Mesendoderm (in vitro differentiated cells): ENCODE data around the gene ADAM29.

ENCODE experiments used
- DNase-seq: peaks from one replicate; pipeline ENCODE4 v3.0.0; 2013
- H2AK5ac ChIP-seq: 2 replicates; pipeline ENCODE4 v1.6.1; 2013; ENCODE audit warnings: low read length, inconsistent platforms
- H2BK120ac ChIP-seq: 2 replicates; pipeline ENCODE4 v1.6.1; 2013; ENCODE audit warnings: low read depth, mild to moderate bottlenecking, low read length, moderate library complexity, mixed read lengths
- H2BK15ac ChIP-seq: replicated peaks from 2 replicates; pipeline ENCODE4 v1.6.1; 2013; ENCODE audit warnings: low read depth, mild to moderate bottlenecking, moderate library complexity
- H2BK5ac ChIP-seq: 2 replicates; pipeline ENCODE4 v1.6.1; 2013; ENCODE audit warnings: low read length, inconsistent platforms
- H3K18ac ChIP-seq: 2 replicates; pipeline ENCODE4 v1.6.1; 2013; ENCODE audit warnings: mild to moderate bottlenecking, low read length, mixed read lengths
- H3K23ac ChIP-seq: one replicate; pipeline ENCODE4 v1.6.1; 2013; ENCODE audit warnings: low read length
- H3K27ac ChIP-seq: 2 replicates; pipeline ENCODE4 v1.5.1; 2013; ENCODE audit warnings: low read depth, mild to moderate bottlenecking, inconsistent platforms, low read length, moderate library complexity
- H3K27me3 ChIP-seq: 2 replicates; pipeline ENCODE4 v1.6.1; 2013; ENCODE audit warnings: low read length, control low read depth, mild to moderate bottlenecking, inconsistent platforms; ENCODE audit not compliant: insufficient read depth, poor library complexity
- H3K36me3 ChIP-seq: 2 replicates; pipeline ENCODE4 v1.6.1; 2013; ENCODE audit warnings: low read length, inconsistent platforms; ENCODE audit not compliant: control insufficient read depth, insufficient read depth
- H3K4ac ChIP-seq: one replicate; pipeline ENCODE4 v1.6.1; 2013; ENCODE audit warnings: low read depth, mild to moderate bottlenecking, low read length, moderate library complexity
- H3K4me1 ChIP-seq: 2 replicates; pipeline ENCODE4 v1.6.1; 2013; ENCODE audit warnings: low read depth, low read length, inconsistent platforms; ENCODE audit not compliant: control insufficient read depth
- H3K4me2 ChIP-seq: 2 replicates; pipeline ENCODE4 v1.6.1; 2013; ENCODE audit warnings: low read length
- H3K4me3 ChIP-seq: 2 replicates; pipeline ENCODE4 v1.5.1; 2013; ENCODE audit warnings: mild to moderate bottlenecking, low read length
- H3K56ac ChIP-seq: one replicate; pipeline ENCODE4 v1.6.1; 2013; ENCODE audit warnings: low read length
- H3K79me1 ChIP-seq: 2 replicates; pipeline ENCODE4 v1.6.1; 2013; ENCODE audit warnings: low read length, inconsistent platforms
- H3K79me2 ChIP-seq: 2 replicates; pipeline ENCODE4 v1.6.1; 2013; ENCODE audit warnings: mild to moderate bottlenecking, low read length; ENCODE audit not compliant: control insufficient read depth, insufficient read depth
- H3K9ac ChIP-seq: 2 replicates; pipeline ENCODE4 v1.6.1; 2013; ENCODE audit warnings: low read length, inconsistent platforms
- H4K5ac ChIP-seq: one replicate; pipeline ENCODE4 v1.6.1; 2013; ENCODE audit warnings: low read length
- H4K8ac ChIP-seq: one replicate; pipeline ENCODE4 v1.6.1; 2013; ENCODE audit warnings: low read depth, mild to moderate bottlenecking, control low read depth, low read length, moderate library complexity
- WGBS: extraction: QIAGEN DNeasy Blood & Tissue Kit; methylation state at CpG from one replicate; pipeline ENCODE4 v1.1.7; 2013; ENCODE audit warnings: low lambda C conversion rate, missing lambda C conversion rate; ENCODE audit not compliant: insufficient coverage; ENCODE audit errors: extremely low coverage; 5-methylcytosine and 5-hydroxymethylcytosine counted together

The ADAM29 gene

DNA sequence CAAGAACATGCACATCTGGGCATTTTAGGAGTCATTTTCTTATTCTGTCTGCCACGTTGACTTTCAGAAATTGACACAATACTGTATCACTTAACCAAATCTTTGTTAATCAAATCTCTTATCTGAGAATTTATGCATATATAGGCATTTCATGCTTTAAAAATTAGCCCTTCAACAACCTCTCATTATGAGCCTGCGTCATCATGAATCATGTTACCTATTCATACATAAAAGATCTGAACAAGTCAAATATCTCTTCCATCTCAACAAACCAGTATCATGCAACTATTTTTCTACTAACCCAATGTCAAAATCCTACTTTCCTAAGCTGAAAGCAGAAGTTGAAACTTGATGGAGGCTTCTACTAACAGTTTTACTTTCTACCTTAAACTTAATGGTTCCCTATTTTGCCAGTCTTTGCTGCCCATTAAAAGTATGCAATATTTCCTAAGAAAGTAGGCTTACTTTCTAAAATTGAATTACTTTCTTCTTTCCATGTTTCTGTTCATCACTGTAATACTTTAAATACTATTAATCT lies 1.8 kb downstream of the ADAM29 start:
- no peak overlapping the region for H3K18ac ChIP-seq
- H2BK15ac ChIP-seq, result no peak overlapping the region
- H3K56ac ChIP-seq, result no peak overlapping the region
- no peak overlapping the region for H3K27ac ChIP-seq
- no peak overlapping the region for H3K4me2 ChIP-seq
- no peaks in the 10 kb centered on the region for H3K4me1 ChIP-seq
- no peak overlapping the region for H3K4ac ChIP-seq
- H4K5ac ChIP-seq, result no peak overlapping the region
- no peak overlapping the region for H4K8ac ChIP-seq
- no peak for DNase-seq
- H3K79me2 ChIP-seq, result no peaks in the 10 kb centered on the region
- no peak overlapping the region for H3K23ac ChIP-seq
- H3K9ac ChIP-seq, result no peak overlapping the region
- H3K36me3 ChIP-seq, result no peaks in the 10 kb centered on the region
- H3K79me1 ChIP-seq, result no peaks in the 10 kb centered on the region
- H2BK5ac ChIP-seq, result no peak overlapping the region
- H3K27me3 ChIP-seq, result no peaks in the 10 kb centered on the region
- H2BK120ac ChIP-seq, result no peak overlapping the region
- no peak overlapping the region for H3K4me3 ChIP-seq
- H2AK5ac ChIP-seq, result no peak overlapping the region
- WGBS, result no CpG with 5 or more reads among the region's 2 CpGs

GRCh38 chr4:174926958-174927357 lies 8.8 kb downstream of the ADAM29 start:
- WGBS, result 100% methylated on average over 1 of the region's 3 CpGs
- H2AK5ac ChIP-seq, result no peak overlapping the region

DNA sequence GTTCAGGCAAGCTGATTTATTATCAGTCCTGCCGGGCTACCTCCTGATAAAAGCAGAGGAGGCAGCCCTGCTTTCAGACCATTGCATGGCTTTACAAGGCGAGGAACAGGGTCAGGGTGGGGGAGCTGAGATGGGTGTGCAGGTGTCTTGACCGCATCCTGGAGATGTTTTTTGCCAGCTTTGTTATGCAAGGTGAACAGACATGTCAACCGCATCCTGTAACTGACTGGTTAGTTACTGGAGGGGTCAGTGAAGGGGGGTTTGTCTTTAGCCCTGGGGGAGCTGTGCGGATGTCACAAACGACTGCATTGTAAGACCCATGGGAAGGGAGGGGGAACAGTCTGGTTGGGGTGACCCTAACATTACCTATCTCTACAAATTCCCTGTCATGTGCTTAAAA lies 10.0 kb downstream of the ADAM29 start:
- Histone ChIP-seq H2AK5ac (no peak overlapping the region), H3K9ac (no peak overlapping the region), H3K4me1 (no peaks in the 10 kb centered on the region), H3K4me2 (no peak overlapping the region), H4K8ac (no peak overlapping the region), H2BK120ac (no peak overlapping the region), H3K79me2 (no peaks in the 10 kb centered on the region), H2BK5ac (no peak overlapping the region), H4K5ac (no peak overlapping the region), H3K4me3 (no peak overlapping the region), H3K56ac (no peak overlapping the region), H3K79me1 (no peaks in the 10 kb centered on the region), H3K27me3 (no peaks in the 10 kb centered on the region), H3K4ac (no peak overlapping the region), H3K23ac (no peak overlapping the region), H3K36me3 (no peaks in the 10 kb centered on the region), H3K27ac (no peak overlapping the region), H2BK15ac (no peak overlapping the region), H3K18ac (no peak overlapping the region)
- DNase-seq, result no peak
- WGBS, result no CpG with 5 or more reads among the region's 6 CpGs

More at GRCh38 chr4:174926958-174927357, 8.8 kb downstream of the ADAM29 start:
- Histone ChIP-seq H4K8ac (no peak overlapping the region), H2BK15ac (no peak overlapping the region), H3K23ac (no peak overlapping the region), H3K36me3 (no peaks in the 10 kb centered on the region), H3K27ac (no peak overlapping the region), H3K4me1 (no peaks in the 10 kb centered on the region), H2BK120ac (no peak overlapping the region), H3K4ac (no peak overlapping the region), H3K4me2 (no peak overlapping the region), H3K56ac (no peak overlapping the region), H2BK5ac (no peak overlapping the region), H3K79me2 (no peaks in the 10 kb centered on the region), H3K4me3 (no peak overlapping the region), H3K79me1 (no peaks in the 10 kb centered on the region), H3K27me3 (no peaks in the 10 kb centered on the region), H3K18ac (no peak overlapping the region), H4K5ac (no peak overlapping the region), H3K9ac (no peak overlapping the region)
- no peak for DNase-seq

GRCh38 chr4:174928575-174929253 lies 10.6 kb downstream of the ADAM29 start:
- no peak overlapping the region for H3K18ac ChIP-seq
- no peak overlapping the region for H3K56ac ChIP-seq
- H3K4me1 ChIP-seq, result no peaks in the 10 kb centered on the region
- no peak for DNase-seq
- no peak overlapping the region for H4K5ac ChIP-seq
- H3K36me3 ChIP-seq, result no peaks in the 10 kb centered on the region
- H3K27me3 ChIP-seq, result no peaks in the 10 kb centered on the region
- no peak overlapping the region for H3K23ac ChIP-seq
- H3K4me3 ChIP-seq, result no peak overlapping the region
- no peak overlapping the region for H4K8ac ChIP-seq
- H2BK5ac ChIP-seq, result no peak overlapping the region
- H3K27ac ChIP-seq, result no peak overlapping the region
- H3K79me1 ChIP-seq, result no peaks in the 10 kb centered on the region
- H3K4me2 ChIP-seq, result no peak overlapping the region
- H3K4ac ChIP-seq, result no peak overlapping the region
- no peaks in the 10 kb centered on the region for H3K79me2 ChIP-seq
- H2BK120ac ChIP-seq, result no peak overlapping the region
- WGBS, result no CpG with 5 or more reads among the region's 4 CpGs
- no peak overlapping the region for H2BK15ac ChIP-seq
- H3K9ac ChIP-seq, result no peak overlapping the region
- no peak overlapping the region for H2AK5ac ChIP-seq

DNA sequence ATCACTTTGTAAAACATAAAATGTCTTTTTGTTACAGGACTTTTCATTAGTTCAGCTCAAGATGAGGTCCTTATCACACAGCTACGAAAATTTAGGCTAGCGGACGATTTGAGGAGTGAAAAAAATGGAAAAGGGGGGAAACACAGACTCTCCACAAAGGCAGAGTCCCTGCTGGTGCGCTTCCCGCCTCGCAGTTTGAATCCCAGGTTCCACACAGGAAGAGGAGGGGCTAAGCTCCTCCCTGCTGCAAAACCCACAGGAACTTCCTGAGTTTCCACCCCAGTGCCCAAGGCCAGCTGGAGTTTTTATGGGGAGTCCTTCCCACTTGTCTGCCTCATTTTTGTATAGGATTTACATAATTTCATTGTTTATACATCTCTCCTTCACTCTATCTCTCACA lies 11.2 kb downstream of the ADAM29 start:
- Histone ChIP-seq H3K4me2 (no peak overlapping the region), H2BK15ac (no peak overlapping the region), H3K27ac (no peak overlapping the region), H2BK5ac (no peak overlapping the region), H4K8ac (no peak overlapping the region), H3K79me1 (no peaks in the 10 kb centered on the region), H3K9ac (no peak overlapping the region), H3K56ac (no peak overlapping the region), H3K79me2 (no peaks in the 10 kb centered on the region), H2AK5ac (no peak overlapping the region), H2BK120ac (no peak overlapping the region), H3K36me3 (no peaks in the 10 kb centered on the region), H3K4me1 (no peaks in the 10 kb centered on the region), H4K5ac (no peak overlapping the region), H3K18ac (no peak overlapping the region), H3K4me3 (no peak overlapping the region), H3K4ac (no peak overlapping the region), H3K23ac (no peak overlapping the region), H3K27me3 (no peaks in the 10 kb centered on the region)
- DNase-seq, result no peak
- WGBS, result no CpG with 5 or more reads among the region's 6 CpGs

DNA sequence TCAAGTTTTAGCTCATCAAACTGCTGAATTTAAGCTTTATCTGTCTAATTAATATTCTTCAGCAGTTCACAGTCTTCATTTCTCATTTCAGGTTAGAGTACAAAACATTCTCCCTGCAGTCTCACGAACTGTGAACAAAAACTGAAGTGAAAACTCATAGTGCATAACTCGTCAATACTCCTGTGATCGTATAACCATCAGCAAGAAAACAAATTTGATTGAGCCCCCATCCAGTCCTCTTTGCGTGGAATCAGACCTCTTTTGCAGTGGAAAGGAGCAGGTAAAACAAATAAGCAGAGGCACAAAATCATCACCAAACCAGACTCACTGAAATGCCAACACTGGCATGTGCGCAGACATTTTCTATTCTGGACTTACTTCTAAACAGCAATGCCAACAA lies 12.7 kb downstream of the ADAM29 start:
- no peak overlapping the region for H3K56ac ChIP-seq
- H3K4me3 ChIP-seq, result no peak overlapping the region
- no peaks in the 10 kb centered on the region for H3K27me3 ChIP-seq
- no peak overlapping the region for H3K4ac ChIP-seq
- no peaks in the 10 kb centered on the region for H3K79me2 ChIP-seq
- H2BK120ac ChIP-seq, result no peak overlapping the region
- no CpG with 5 or more reads among the region's 5 CpGs for WGBS
- no peak overlapping the region for H2BK5ac ChIP-seq
- H3K9ac ChIP-seq, result no peak overlapping the region
- H3K79me1 ChIP-seq, result no peaks in the 10 kb centered on the region
- H3K36me3 ChIP-seq, result no peaks in the 10 kb centered on the region
- H2AK5ac ChIP-seq, result no peak overlapping the region
- H3K23ac ChIP-seq, result no peak overlapping the region
- DNase-seq, result no peak
- no peak overlapping the region for H3K18ac ChIP-seq
- H3K4me2 ChIP-seq, result no peak overlapping the region
- no peak overlapping the region for H4K8ac ChIP-seq
- no peak overlapping the region for H4K5ac ChIP-seq
- H3K4me1 ChIP-seq, result no peaks in the 10 kb centered on the region
- H2BK15ac ChIP-seq, result no peak overlapping the region
- no peak overlapping the region for H3K27ac ChIP-seq
